NCI-H2029 (cell line): ENCODE results near the gene MTRR.
A peak's percentile ranks its signal among the peaks of the same experiment; 100 is the strongest.
"Not testable (repeated sequence)": the region's sequence is repeated elsewhere in the genome, so short reads cannot be mapped to it uniquely, and the experiment has no call there.

Experiments used
- DNase-seq: peaks from one replicate; lab custom pipeline; 2025; lab: John Stamatoyannopoulos, UW

MTRR gene

DNA sequence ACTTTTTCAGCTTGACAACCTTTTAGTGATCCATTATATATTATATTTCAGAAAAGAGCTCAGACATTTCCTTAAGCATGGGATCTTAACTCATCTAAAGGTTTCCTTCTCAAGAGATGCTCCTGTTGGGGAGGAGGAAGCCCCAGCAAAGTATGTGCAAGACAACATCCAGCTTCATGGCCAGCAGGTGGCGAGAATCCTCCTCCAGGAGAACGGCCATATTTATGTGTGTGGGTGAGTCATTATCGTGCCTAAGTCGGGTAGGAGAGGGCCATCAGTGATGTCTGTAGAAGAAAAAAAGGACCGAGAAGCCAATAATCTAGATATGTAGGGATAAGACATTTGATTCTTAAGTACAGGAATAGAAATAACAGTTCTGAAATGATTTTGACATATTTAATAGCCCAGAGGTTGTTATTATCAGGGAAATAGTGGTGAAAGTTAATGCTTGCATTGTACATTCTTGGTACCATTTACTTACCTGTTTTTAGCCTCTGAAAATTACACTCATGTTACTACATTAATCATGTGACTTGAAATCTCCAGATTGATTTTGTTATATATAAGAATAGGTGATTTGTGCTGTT is 28.2 kb downstream of the MTRR start:
- DNase-seq: peak; percentile 7

- DNase-seq: no peak
These were observed 33.3 kb downstream of the MTRR start for GRCh38 chr5:7902201-7902600.

GRCh38 chr5:7902666-7903625 is 34.0 kb downstream of the MTRR start:
- DNase-seq: no peak

DNA sequence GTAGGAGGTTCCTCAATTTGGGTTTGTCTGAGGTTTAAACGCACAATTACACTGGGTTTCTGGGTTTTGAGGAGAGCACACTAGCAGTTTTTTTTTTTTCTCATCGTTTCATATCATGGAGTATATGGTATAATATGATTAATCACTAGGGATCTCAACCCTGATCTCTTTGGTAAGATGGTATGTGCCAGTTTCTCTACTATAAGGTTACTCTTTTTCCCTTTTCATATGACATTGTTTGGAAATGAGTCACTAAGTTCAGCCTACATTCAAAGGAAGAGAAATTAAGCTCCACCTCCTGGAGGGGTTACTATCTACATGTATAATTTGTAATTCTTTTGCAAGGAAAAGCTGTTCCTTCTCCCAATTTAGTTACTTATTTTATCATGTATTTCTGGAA is 35.2 kb downstream of the MTRR start:
- DNase-seq: no peak

DNA sequence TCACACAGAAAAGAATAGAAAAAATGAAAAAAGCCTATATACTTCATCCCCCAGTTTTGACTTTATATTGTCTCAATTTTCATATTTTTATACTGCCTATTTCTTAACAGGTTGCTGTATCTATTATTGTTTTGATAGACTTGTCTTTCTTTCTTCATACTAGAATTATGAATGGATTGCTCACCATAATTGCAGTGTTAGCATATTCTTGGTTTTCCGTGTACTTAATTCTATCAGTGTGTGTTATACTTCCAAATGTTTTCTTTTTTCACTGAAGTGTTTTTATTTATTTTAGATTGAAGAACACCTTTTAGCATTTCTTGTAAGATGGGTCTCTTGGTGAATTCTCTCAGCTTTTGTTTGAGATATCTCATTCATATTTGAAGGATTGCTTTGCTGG is 38.7 kb downstream of the MTRR start:
- no peak for DNase-seq

GRCh38 chr5:7908317-7908716 is 39.4 kb downstream of the MTRR start:
- DNase-seq: no peak

GRCh38 chr5:7910738-7911428 is 41.9 kb downstream of the MTRR start:
- no peak for DNase-seq

GRCh38 chr5:7911429-7911771 is 42.5 kb downstream of the MTRR start:
- DNase-seq: not testable (repeated sequence)

GRCh38 chr5:7916171-7916804 is 47.3 kb downstream of the MTRR start:
- DNase-seq: peak; percentile 32

GRCh38 chr5:7917130-7918123 is 48.5 kb downstream of the MTRR start:
- no peak for DNase-seq

GRCh38 chr5:7925961-7926695 is 57.2 kb downstream of the MTRR start:
- no peak for DNase-seq

DNA sequence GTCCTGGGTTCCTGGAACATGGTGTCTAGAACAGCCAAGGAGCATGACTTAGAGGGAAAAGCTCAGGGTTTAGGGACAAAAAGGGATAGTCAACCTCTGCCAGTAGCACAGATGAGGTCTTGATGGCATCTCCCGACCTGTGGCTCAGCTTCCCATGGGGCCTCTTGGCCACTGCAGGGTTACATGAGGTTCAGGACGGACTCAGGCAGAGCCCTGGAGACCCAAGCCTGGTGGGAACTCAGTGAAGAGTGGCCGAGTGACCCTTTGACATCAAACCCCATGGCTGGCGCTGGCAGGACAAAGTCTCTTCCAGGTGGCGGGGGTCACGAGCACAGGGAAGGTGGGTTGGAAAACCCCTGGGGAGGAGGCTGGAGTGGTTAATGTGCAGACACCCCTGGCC is 57.8 kb downstream of the MTRR start:
- no peak for DNase-seq

DNA sequence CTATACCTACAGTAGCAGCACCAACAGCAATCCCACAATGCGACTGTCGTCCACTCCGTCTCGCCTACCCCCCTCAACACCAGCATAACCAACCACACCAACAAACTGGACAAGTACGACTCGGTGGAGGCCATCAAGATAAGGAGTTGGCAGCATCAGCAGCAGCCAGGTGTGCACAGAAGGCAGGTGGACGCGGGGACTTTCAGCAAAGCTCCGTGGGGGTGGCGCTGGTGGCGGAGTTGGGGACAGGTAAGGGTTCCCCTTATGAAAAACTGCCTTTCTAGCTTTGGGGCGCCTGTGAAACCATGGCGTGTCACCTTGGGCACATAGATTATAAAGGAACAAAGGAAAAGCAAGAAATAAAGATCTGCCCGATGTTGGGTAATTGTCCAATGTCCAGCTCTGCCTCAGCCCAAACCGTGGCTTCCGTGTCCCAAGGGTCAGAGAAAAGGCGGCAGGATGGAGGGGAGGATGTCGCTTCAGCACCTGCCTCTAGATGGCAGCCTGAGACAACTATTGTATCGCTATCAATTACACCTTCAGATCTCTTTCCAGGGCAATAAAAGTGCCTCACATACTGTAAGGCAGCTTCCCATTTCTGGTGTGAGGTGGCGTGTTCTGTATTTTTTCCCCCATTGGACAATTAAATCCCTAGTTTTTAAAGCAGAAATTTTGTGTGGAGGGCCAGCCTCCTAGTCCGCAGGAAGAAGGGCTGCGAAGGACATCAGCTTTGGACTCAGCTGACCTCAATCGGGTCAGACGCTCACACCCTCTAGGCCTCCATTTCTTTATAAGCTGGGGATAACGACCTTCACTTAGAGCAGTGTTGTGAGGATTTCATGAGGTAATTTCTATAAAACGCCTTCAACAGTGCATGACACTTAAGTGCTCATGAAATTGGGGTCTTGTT is 58.8 kb downstream of the MTRR start:
- DNase-seq: peak; percentile 57

DNA sequence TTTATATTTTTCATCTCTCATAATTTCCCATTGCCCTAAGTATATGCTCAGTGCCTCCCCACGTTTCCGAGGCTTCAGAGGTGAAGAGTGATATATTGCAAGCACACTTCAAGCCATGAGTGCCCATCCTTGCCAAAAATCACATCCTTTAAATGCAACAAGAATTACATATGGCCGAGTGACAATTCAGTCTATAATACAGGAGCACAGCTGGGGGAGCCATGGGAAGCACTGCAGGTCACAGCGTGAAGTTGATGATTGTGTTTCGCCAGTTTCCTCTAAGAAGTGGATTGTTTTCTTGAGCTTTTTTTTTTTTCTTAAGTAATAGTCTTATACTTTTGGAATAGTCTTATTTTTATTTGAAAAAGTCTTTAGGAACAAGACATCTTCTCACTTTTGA is 61.1 kb downstream of the MTRR start:
- DNase-seq: no peak

DNA sequence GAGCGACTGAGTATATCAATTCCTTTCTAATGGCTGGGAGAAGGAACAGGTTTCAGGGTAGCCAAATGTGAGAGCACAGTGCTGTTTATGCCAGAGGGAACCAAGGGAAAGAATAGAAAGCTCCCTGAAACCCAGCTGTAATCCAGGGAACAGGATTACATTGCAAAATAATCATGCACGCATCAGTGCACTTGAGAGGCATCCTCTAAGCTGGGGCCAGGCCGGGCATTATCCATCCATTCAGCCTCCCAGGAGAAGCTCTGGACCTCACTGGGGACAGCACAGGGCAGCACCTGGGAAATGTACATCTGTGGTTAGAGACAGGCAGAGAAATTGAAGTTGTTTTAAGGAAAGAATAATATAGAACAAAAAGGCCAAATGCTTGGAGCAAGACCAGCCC is 72.7 kb downstream of the MTRR start:
- no peak for DNase-seq

DNA sequence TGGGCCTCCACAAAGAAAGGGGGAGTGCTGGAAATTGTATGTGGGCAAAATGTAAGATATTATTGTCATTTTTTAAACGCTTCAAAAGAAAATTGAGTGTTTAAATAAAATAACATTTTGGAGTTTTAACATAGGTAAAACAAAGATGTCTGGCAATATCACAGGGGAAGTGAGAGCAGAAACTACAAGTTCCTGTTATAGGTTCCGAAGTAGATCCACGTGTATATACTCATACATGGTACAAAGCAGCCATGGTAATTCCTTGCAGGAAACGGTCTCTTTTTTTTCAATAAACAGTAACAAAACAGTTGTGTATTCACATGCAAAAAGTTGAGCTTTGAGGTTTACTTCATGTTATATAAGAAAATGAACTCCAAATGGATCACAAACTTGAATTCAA is 78.4 kb downstream of the MTRR start:
- no peak for DNase-seq
